ENCODE measurements around the gene BTRC. TPM values are rescaled to one million over a fixed set of nuclear protein-coding genes. Genes with fewer than 3 reads are reported as not detected.

Gene BTRC
- total and polyA plus RNA-seq, 2 donors (not counting 3 experiments of a cell fraction or from before 2014, with no cell fraction given): 11.6 to 18.5 TPM

DNA sequence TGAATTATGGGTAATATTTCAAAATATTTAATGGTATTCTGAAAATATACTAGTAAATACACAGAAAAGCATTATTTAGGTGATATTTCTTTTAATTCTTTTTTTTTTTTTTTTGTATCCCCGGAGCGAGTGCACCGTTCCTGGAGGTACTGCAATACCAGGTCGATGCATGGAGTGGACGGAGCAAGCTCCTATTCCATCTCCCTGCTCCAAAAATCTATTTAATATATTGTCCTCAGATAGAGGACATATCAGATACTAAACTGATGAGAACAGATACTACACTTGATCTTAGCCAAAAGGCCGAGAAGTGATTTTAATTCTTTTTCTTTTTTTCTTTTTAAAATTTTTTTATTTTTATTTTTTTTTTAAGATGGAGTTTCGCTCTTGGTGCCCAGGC is 10.8 kb downstream of the BTRC start:
- Histone ChIP-seq H3K4me1 (ENCODE audit: control insufficient read depth, extremely low read depth, insufficient read depth, low read length) (peaks cover 16% of the 10 kb centered on the region), H2AFZ (ENCODE audit: low read depth, low read length) (no peak overlapping the region), H4K20me1 (replicated peaks; ENCODE audit: control insufficient read depth, extremely low read depth, insufficient read depth, low read length) (no peaks in the 10 kb centered on the region), H3K27ac (ENCODE audit: insufficient read depth, low read depth, low read length) (no peak overlapping the region), H3K9me1 (replicated peaks; ENCODE audit: control insufficient read depth, extremely low read depth, insufficient read depth, low read length) (no peaks in the 10 kb centered on the region), H3K9me3 (replicated peaks; ENCODE audit: control insufficient read depth, insufficient read depth, low read length) (no peaks in the 10 kb centered on the region), H3K9ac (replicated peaks; ENCODE audit: extremely low read depth, insufficient read depth, low read length) (no peak overlapping the region), H3K4me3 (replicated peaks in 1 of 3; ENCODE audit: insufficient read depth in 1 of 3, low read depth in 1 of 3, low read length in 3 of 3) (no peak overlapping the region), H3K27me3 (ENCODE audit: control insufficient read depth in 2 of 2, insufficient read depth in 2 of 2, low read length in 2 of 2) (no peaks in the 10 kb centered on the region), H3K79me2 (ENCODE audit: control insufficient read depth, insufficient read depth, low read length) (peaks cover 13% of the 10 kb centered on the region), H3K4me2 (ENCODE audit: insufficient read depth, low read length) (no peak overlapping the region), H3K36me3 (ENCODE audit: control insufficient read depth in 2 of 2, extremely low read depth in 1 of 2, insufficient read depth in 2 of 2, low read length in 2 of 2) (no peaks in the 10 kb centered on the region)
- ChIA-PET POLR2A (no interaction called here), CTCF (interaction anchor here (1.2 to 1.3 kb wide), 2 partner anchors 79 to 476 kb away, joined by 3 read pairs; no protein-coding TSS in a partner anchor)
- intact Hi-C loops (cut with micrococcal nuclease): no loop called here
- TF ChIP-seq JUN (IDR thresholded peaks at IDR 0.05; ENCODE audit: borderline replicate concordance, insufficient read depth, insufficient read length, low read depth): no peak
- no peak for TF ChIP-seq POLR2A (IDR thresholded peaks at IDR 0.05; ENCODE audit: low read depth, low read length)
- TF ChIP-seq MYC (IDR thresholded peaks at IDR 0.05; ENCODE audit: low read depth, low read length): no peak
- dilution Hi-C loops (cut with MboI; ENCODE audit: extremely low pct_ligation_motif_present, low sequenced_read_pairs): no loop called here
- BruUV-seq (replicated peaks): no TSS peak
- FAIRE-seq (peak; percentile 97), DNase-seq (ENCODE audit: low read depth, low spot score) (peak; percentile 26)

DNA sequence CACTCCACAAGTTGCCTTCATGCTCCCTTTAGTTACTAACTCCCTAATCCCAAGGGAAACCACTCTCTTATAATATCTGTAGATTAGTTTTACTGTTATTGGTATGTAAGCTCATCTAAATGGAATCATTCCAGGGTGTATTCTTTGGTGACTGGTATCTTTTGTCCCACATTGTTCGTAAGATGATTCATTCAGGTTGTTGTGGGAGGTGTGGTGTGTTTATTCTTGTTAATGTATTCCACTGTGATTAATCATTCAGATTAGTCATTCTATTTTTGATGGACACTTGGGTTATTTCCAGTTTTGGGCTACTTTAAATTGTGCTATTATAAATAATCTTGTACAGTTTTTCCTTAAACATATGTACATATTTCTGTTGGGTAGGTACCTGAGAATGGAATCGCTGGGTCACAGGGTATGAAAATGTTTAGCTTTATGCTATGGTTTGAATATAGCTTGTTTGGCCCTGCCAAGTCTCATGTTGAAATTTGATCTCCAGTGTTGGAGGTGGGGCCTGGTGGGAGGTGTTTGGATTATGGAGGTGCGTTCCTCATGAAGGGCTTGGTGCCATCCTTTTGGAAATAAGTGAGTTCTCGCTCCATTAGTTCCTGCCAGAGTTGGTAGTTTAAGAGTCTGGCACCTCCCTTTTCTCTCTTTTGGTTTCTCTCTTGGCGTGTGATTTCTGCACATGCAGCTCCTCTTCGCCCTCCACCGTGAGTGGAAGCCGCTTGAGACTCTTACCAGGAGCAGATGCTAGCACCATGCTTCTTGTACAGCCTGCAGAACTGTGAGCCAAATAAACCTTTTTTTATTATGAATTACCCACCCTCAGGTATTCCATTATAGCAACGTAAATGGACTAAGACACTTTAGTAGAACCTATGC is 13.8 kb downstream of the BTRC start:
- FAIRE-seq (peak; percentile 33), DNase-seq (ENCODE audit: low read depth, low spot score) (peak; percentile 90)
- Histone ChIP-seq H3K9me1 (replicated peaks; ENCODE audit: control insufficient read depth, extremely low read depth, insufficient read depth, low read length) (no peaks in the 10 kb centered on the region), H3K36me3 (ENCODE audit: control insufficient read depth in 2 of 2, extremely low read depth in 1 of 2, insufficient read depth in 2 of 2, low read length in 2 of 2) (no peaks in the 10 kb centered on the region), H3K9me3 (replicated peaks; ENCODE audit: control insufficient read depth, insufficient read depth, low read length) (no peaks in the 10 kb centered on the region), H3K79me2 (ENCODE audit: control insufficient read depth, insufficient read depth, low read length) (peaks cover 16% of the 10 kb centered on the region), H3K4me3 (replicated peaks in 1 of 3; ENCODE audit: insufficient read depth in 1 of 3, low read depth in 1 of 3, low read length in 3 of 3) (no peak overlapping the region), H3K27ac (ENCODE audit: insufficient read depth, low read depth, low read length) (peak overlapping the region; percentile 57), H3K4me2 (ENCODE audit: insufficient read depth, low read length) (peak overlapping the region; percentile 53), H3K4me1 (ENCODE audit: control insufficient read depth, extremely low read depth, insufficient read depth, low read length) (peaks cover 16% of the 10 kb centered on the region), H3K27me3 (ENCODE audit: control insufficient read depth in 2 of 2, insufficient read depth in 2 of 2, low read length in 2 of 2) (no peaks in the 10 kb centered on the region), H3K9ac (replicated peaks; ENCODE audit: extremely low read depth, insufficient read depth, low read length) (no peak overlapping the region), H4K20me1 (replicated peaks; ENCODE audit: control insufficient read depth, extremely low read depth, insufficient read depth, low read length) (no peaks in the 10 kb centered on the region), H2AFZ (ENCODE audit: low read depth, low read length) (no peak overlapping the region)
- no TSS peak for BruUV-seq (replicated peaks)
- no peak for TF ChIP-seq POLR2AphosphoS5 (IDR thresholded peaks at IDR 0.05; ENCODE audit: insufficient read depth, low read depth, low read length)
- no peak for TF ChIP-seq GATA2 (IDR thresholded peaks at IDR 0.05; ENCODE audit: insufficient read depth, insufficient read length, low read depth, low read length)
- no peak for TF ChIP-seq POLR2A (IDR thresholded peaks at IDR 0.05; ENCODE audit: low read depth, low read length)
- TF ChIP-seq JUN (IDR thresholded peaks at IDR 0.05; ENCODE audit: borderline replicate concordance, insufficient read depth, insufficient read length, low read depth): peak; percentile 92
- peak; percentile 96 for TF ChIP-seq FOS (IDR thresholded peaks at IDR 0.05; ENCODE audit: borderline replicate concordance, insufficient read depth, low read length)
- TF ChIP-seq EZH2 (IDR thresholded peaks at IDR 0.05; ENCODE audit: borderline replicate concordance, low read depth, low read length, severe bottlenecking): no peak
- TF ChIP-seq, protein P1, sequence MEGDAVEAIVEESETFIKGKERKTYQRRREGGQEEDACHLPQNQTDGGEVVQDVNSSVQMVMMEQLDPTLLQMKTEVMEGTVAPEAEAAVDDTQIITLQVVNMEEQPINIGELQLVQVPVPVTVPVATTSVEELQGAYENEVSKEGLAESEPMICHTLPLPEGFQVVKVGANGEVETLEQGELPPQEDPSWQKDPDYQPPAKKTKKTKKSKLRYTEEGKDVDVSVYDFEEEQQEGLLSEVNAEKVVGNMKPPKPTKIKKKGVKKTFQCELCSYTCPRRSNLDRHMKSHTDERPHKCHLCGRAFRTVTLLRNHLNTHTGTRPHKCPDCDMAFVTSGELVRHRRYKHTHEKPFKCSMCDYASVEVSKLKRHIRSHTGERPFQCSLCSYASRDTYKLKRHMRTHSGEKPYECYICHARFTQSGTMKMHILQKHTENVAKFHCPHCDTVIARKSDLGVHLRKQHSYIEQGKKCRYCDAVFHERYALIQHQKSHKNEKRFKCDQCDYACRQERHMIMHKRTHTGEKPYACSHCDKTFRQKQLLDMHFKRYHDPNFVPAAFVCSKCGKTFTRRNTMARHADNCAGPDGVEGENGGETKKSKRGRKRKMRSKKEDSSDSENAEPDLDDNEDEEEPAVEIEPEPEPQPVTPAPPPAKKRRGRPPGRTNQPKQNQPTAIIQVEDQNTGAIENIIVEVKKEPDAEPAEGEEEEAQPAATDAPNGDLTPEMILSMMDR (IDR thresholded peaks at IDR 0.05; ENCODE audit: extremely low read depth in 1 of 2, insufficient read depth in 1 of 2, low read depth in 1 of 2, low read length in 2 of 2): no peak
- TF ChIP-seq, protein P2, sequence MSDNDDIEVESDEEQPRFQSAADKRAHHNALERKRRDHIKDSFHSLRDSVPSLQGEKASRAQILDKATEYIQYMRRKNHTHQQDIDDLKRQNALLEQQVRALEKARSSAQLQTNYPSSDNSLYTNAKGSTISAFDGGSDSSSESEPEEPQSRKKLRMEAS (IDR thresholded peaks at IDR 0.05; ENCODE audit: insufficient read depth, insufficient read length): no peak
- no peak for TF ChIP-seq MYC (IDR thresholded peaks at IDR 0.05; ENCODE audit: low read depth, low read length)
- ChIA-PET POLR2A (interaction anchor here (0.7 kb wide), 1 partner anchor 200 kb away, joined by 5 read pairs; no protein-coding TSS in a partner anchor), CTCF (interaction anchor here (0.6 to 2.0 kb wide), 8 partner anchors 10 to 329 kb away, joined by 3 to 8 read pairs (median 3); partner anchors contain the start of gene BTRC)
- dilution Hi-C loops (cut with MboI; ENCODE audit: extremely low pct_ligation_motif_present, low sequenced_read_pairs): no loop called here
- intact Hi-C loops (cut with micrococcal nuclease): no loop called here
